GM21423 (cell line): ENCODE data around the gene HIPK2.

ENCODE experiments used
- ATAC-seq: cut with Tn5 transposase; IDR thresholded peaks from one replicate; pipeline ENCODE4 v1.9.1; 2021; ENCODE audit warnings: mild to moderate bottlenecking, moderate library complexity; ENCODE audit not compliant: unreplicated experiment

The HIPK2 gene

GRCh38 chr7:139783647-139784385, 6.0 kb upstream of the HIPK2 start:
- ATAC-seq, result no peak

GRCh38 chr7:139782932-139783331, 5.1 kb upstream of the HIPK2 start:
- ATAC-seq, result no peak

GRCh38 chr7:139777133-139777891, 486 bp downstream of the HIPK2 start:
- ATAC-seq, result peak; percentile 9

- no peak for ATAC-seq
These were observed 1.2 kb downstream of the HIPK2 start for GRCh38 chr7:139776486-139777132.

GRCh38 chr7:139775829-139776266, 1.9 kb downstream of the HIPK2 start:
- peak; percentile 37 for ATAC-seq

- ATAC-seq, result no peak
These were observed 3.4 kb downstream of the HIPK2 start for GRCh38 chr7:139774376-139774775.

GRCh38 chr7:139773371-139773770, 4.4 kb downstream of the HIPK2 start:
- no peak for ATAC-seq

- ATAC-seq, result no peak
These were observed 4.9 kb downstream of the HIPK2 start for GRCh38 chr7:139772873-139773272.

GRCh38 chr7:139772115-139772514, 5.7 kb downstream of the HIPK2 start:
- no peak for ATAC-seq

GRCh38 chr7:139771001-139771956, 6.5 kb downstream of the HIPK2 start:
- ATAC-seq, result no peak

GRCh38 chr7:139769761-139770160, 8.0 kb downstream of the HIPK2 start:
- no peak for ATAC-seq

GRCh38 chr7:139769066-139769465, 8.7 kb downstream of the HIPK2 start:
- ATAC-seq, result no peak

GRCh38 chr7:139768249-139768824, 9.5 kb downstream of the HIPK2 start:
- ATAC-seq, result no peak

- peak; percentile 86 for ATAC-seq
These were observed 10.2 kb downstream of the HIPK2 start for GRCh38 chr7:139767561-139767982.

- no peak for ATAC-seq
These were observed 12.7 kb downstream of the HIPK2 start for GRCh38 chr7:139765143-139765542.

GRCh38 chr7:139763330-139763729, 14.5 kb downstream of the HIPK2 start:
- ATAC-seq, result no peak

GRCh38 chr7:139762886-139763285, 14.9 kb downstream of the HIPK2 start:
- no peak for ATAC-seq

GRCh38 chr7:139758388-139758787, 19.4 kb downstream of the HIPK2 start:
- no peak for ATAC-seq

- no peak for ATAC-seq
These were observed 19.8 kb downstream of the HIPK2 start for GRCh38 chr7:139757968-139758367.

- no peak for ATAC-seq
These were observed 24.1 kb downstream of the HIPK2 start for GRCh38 chr7:139753693-139754111.
